Esophagus squamous epithelium (tissue), 5 donors: ENCODE measurements around the gene CAMK2D. TPM values are rescaled to one million over a fixed set of nuclear protein-coding genes. Genes with fewer than 3 reads are reported as not detected.

Experiments
- DNase-seq: peaks from one replicate; lab custom pipeline; 2025; lab: John Stamatoyannopoulos, UW
- H3K27ac ChIP-seq, 4 donors: fragments of 200-600 bp; sonication (generic); one replicate each; pipeline ENCODE4 v1.5.1; 2016 to 2019; ENCODE audit warnings: mild to moderate bottlenecking in 1 of 4
- H3K27me3 ChIP-seq, 4 donors: fragments of 200-600 bp; sonication (generic); 1 replicate in 3 of 4; 2 replicates in 1 of 4; pipeline versions ENCODE4 v1.5.1 to v1.6.0; 2017 to 2021; ENCODE audit warnings: antibody characterized with exemption in 1 of 4
- H3K36me3 ChIP-seq, 3 donors: fragments of 200-600 bp; sonication (generic); one replicate each; pipeline ENCODE4 v1.5.1; 2016 to 2019
- H3K4me1 ChIP-seq, 3 donors: fragments of 200-600 bp; sonication (generic); one replicate each; pipeline ENCODE4 v1.5.1; 2017 to 2019
- H3K4me3 ChIP-seq, 4 donors: fragments of 200-600 bp; sonication (generic); 1 replicate in 3 of 4; 2 replicates in 1 of 4; pipeline ENCODE4 v1.5.1; 2016 to 2019; ENCODE audit warnings: mild to moderate bottlenecking in 2 of 4, moderate library complexity in 1 of 4
- H3K9me3 ChIP-seq, 3 donors: fragments of 200-600 bp; sonication (generic); one replicate each; pipeline ENCODE4 v1.5.1; 2016 to 2019
- CTCF ChIP-seq, 6 experiments: fragments of 450-650 bp in 4 of 6; fragments of 200-600 bp in 2 of 6; sonication (generic) in 2 of 6; IDR thresholded peaks; one replicate each; pipeline ENCODE4 v1.5.1; 2016 to 2019; ENCODE audit warnings: antibody characterized with exemption in 6 of 6, mild to moderate bottlenecking in 4 of 6, moderate library complexity in 4 of 6
- POLR2A ChIP-seq, 4 donors: fragments of 450-650 bp; IDR thresholded peaks; one replicate each; pipeline ENCODE4 v1.6.1; 2017; ENCODE audit warnings: antibody characterized with exemption in 4 of 4, mild to moderate bottlenecking in 4 of 4, moderate library complexity in 3 of 4
- WGBS, 2 donors: methylation state at CpG; one replicate each; pipeline ENCODE4 v1.1.5; 2018; 5-methylcytosine and 5-hydroxymethylcytosine counted together
- intact Hi-C: fragments of 100-400 bp; cut with DNase I; formaldehyde crosslinking; loops from one replicate; pipeline ENCODE4 v1.15.0; 2022
- total RNA-seq, 4 donors: library from RNA; depleted of rRNA; stranded (reverse); fragments of >200 nt; gene quantifications; one replicate each; pipeline ENCODE4 v1.1.0, GENCODE V29; 2016
- donor health status: DM: yes; HTN: yes; CAD: no.

The CAMK2D gene
- total RNA-seq, 4 donors from 2014 or later: 30.7 to 47.7 (median 38.2) TPM

- DNase-seq: no peak
- peak overlapping the region; percentile 7 to 80 (median 76) for H3K27ac ChIP-seq
- no peaks in the 10 kb centered on the region for H3K36me3 ChIP-seq
- intact Hi-C loops: no loop called here
- H3K27me3 ChIP-seq: no peaks in the 10 kb centered on the region
- no peak overlapping the region for H3K4me3 ChIP-seq
- TF ChIP-seq POLR2A (IDR thresholded peaks at IDR 0.05): no peak
- TF ChIP-seq CTCF (IDR thresholded peaks at IDR 0.05): no peak
- 14 to 49% methylated on average over 4 of the region's 4 CpGs for WGBS, 2 donors
- no peaks in the 10 kb centered on the region for H3K9me3 ChIP-seq
- peaks cover 9 to 48% (median 27%) of the 10 kb centered on the region in 3 donors for H3K4me1 ChIP-seq
These were observed 313.8 kb downstream of the CAMK2D start for GRCh38 chr4:113447769-113448168.

GRCh38 chr4:113447061-113447460, 314.5 kb downstream of the CAMK2D start:
- no peaks in the 10 kb centered on the region for H3K9me3 ChIP-seq
- 70 to 82% methylated on average over 3 of the region's 3 CpGs for WGBS, 2 donors
- TF ChIP-seq CTCF (IDR thresholded peaks at IDR 0.05): no peak
- TF ChIP-seq POLR2A (IDR thresholded peaks at IDR 0.05): no peak
- H3K4me1 ChIP-seq: peaks cover 9 to 44% (median 27%) of the 10 kb centered on the region in 3 donors
- intact Hi-C loops: no loop called here
- H3K27me3 ChIP-seq: no peaks in the 10 kb centered on the region
- H3K4me3 ChIP-seq: no peak overlapping the region
- no peaks in the 10 kb centered on the region for H3K36me3 ChIP-seq
- no peak for DNase-seq
- H3K27ac ChIP-seq: peak overlapping the region in 3 of 4 donors; percentile 74 to 80 (median 77)

- H3K27me3 ChIP-seq: no peaks in the 10 kb centered on the region
- no peaks in the 10 kb centered on the region for H3K9me3 ChIP-seq
- intact Hi-C loops: no loop called here
- H3K27ac ChIP-seq: peak overlapping the region; percentile 44 to 80 (median 69)
- DNase-seq: no peak
- H3K36me3 ChIP-seq: no peaks in the 10 kb centered on the region
- peaks cover 9 to 44% (median 27%) of the 10 kb centered on the region in 3 donors for H3K4me1 ChIP-seq
- H3K4me3 ChIP-seq: no peak overlapping the region
- WGBS, 2 donors: 38 to 46% methylated on average over 4 of the region's 4 CpGs
- TF ChIP-seq POLR2A (IDR thresholded peaks at IDR 0.05): no peak
- TF ChIP-seq CTCF (IDR thresholded peaks at IDR 0.05): no peak
These were observed 315.5 kb downstream of the CAMK2D start for GRCh38 chr4:113446019-113446418.

GRCh38 chr4:113445286-113445685, 316.3 kb downstream of the CAMK2D start:
- Histone ChIP-seq H3K4me3 (peak overlapping the region in 1 of 4 donors; percentile 1), H3K27ac (peak overlapping the region; percentile 44 to 80 (median 69)), H3K27me3 (no peaks in the 10 kb centered on the region), H3K4me1 (peaks cover 9 to 44% (median 27%) of the 10 kb centered on the region in 3 donors), H3K36me3 (no peaks in the 10 kb centered on the region), H3K9me3 (no peaks in the 10 kb centered on the region)
- no peak for DNase-seq
- 26 to 38% methylated on average over 5 of the region's 5 CpGs for WGBS, 2 donors
- intact Hi-C loops: no loop called here
- TF ChIP-seq CTCF (IDR thresholded peaks at IDR 0.05): no peak
- TF ChIP-seq POLR2A (IDR thresholded peaks at IDR 0.05): no peak

- Histone ChIP-seq H3K27ac (peak overlapping the region in 3 of 4 donors; percentile 64 to 80 (median 74)), H3K36me3 (no peaks in the 10 kb centered on the region), H3K27me3 (no peaks in the 10 kb centered on the region), H3K4me3 (no peak overlapping the region), H3K4me1 (peaks cover 9 to 41% (median 24%) of the 10 kb centered on the region in 3 donors), H3K9me3 (no peaks in the 10 kb centered on the region)
- intact Hi-C loops: no loop called here
- no peak for TF ChIP-seq CTCF (IDR thresholded peaks at IDR 0.05)
- no peak for TF ChIP-seq POLR2A (IDR thresholded peaks at IDR 0.05)
- WGBS, 2 donors: 18 to 30% methylated on average over 1 of the region's 1 CpG
- no peak for DNase-seq
These were observed 317.2 kb downstream of the CAMK2D start for GRCh38 chr4:113444386-113444785.
